Upper lobe of left lung (tissue), 4 donors: Measurements from ENCODE around the gene NEU4.
"Not testable (repeated sequence)": the region's sequence is repeated elsewhere in the genome, so short reads cannot be mapped to it uniquely, and the experiment has no call there.

Experiments used
- POLR2A ChIP-seq, 4 donors: fragments of 450-650 bp; IDR thresholded peaks; one replicate each; pipeline ENCODE4 v1.5.1; 2016 to 2017; ENCODE audit warnings: antibody characterized with exemption in 4 of 4, mild to moderate bottlenecking in 2 of 4
- POLR2AphosphoS5 ChIP-seq, 2 donors: sonication (generic); formaldehyde crosslinking; IDR thresholded peaks; one replicate each; pipeline ENCODE4 v1.5.1; 2017; ENCODE audit warnings: antibody characterized with exemption in 2 of 2
- TF ChIP-seq, protein P1 (sequence below), 6 experiments: fragments of 450-650 bp in 4 of 6; fragments of 200-600 bp in 2 of 6; sonication (generic) in 2 of 6; IDR thresholded peaks; one replicate each; pipeline ENCODE4 v1.5.1; 2016 to 2019; ENCODE audit warnings: antibody characterized with exemption in 6 of 6

GRCh38 chr2:241823531-241824437 lies 14.8 kb downstream of the NEU4 start:
- TF ChIP-seq, protein P1, sequence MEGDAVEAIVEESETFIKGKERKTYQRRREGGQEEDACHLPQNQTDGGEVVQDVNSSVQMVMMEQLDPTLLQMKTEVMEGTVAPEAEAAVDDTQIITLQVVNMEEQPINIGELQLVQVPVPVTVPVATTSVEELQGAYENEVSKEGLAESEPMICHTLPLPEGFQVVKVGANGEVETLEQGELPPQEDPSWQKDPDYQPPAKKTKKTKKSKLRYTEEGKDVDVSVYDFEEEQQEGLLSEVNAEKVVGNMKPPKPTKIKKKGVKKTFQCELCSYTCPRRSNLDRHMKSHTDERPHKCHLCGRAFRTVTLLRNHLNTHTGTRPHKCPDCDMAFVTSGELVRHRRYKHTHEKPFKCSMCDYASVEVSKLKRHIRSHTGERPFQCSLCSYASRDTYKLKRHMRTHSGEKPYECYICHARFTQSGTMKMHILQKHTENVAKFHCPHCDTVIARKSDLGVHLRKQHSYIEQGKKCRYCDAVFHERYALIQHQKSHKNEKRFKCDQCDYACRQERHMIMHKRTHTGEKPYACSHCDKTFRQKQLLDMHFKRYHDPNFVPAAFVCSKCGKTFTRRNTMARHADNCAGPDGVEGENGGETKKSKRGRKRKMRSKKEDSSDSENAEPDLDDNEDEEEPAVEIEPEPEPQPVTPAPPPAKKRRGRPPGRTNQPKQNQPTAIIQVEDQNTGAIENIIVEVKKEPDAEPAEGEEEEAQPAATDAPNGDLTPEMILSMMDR (IDR thresholded peaks at IDR 0.05) = not testable (repeated sequence)
- not testable (repeated sequence) for TF ChIP-seq POLR2AphosphoS5, POLR2A (IDR thresholded peaks at IDR 0.05)
